H1 (cell line): ENCODE measurements around the gene CDKN1B.

ENCODE experiments used
- CBX8 ChIP-seq: fragments of 300-800, 300-1000 bp; sonication (generic); IDR thresholded peaks from 2 replicates; pipeline ENCODE4 v1.7.1; 2016; ENCODE audit warnings: low read depth, low read length, borderline replicate concordance
- CHD2 ChIP-seq: IDR thresholded peaks from 2 replicates; pipeline ENCODE4 v1.6.1; 2012; ENCODE audit warnings: low read length, improper control_type of control experiment
- CTCF ChIP-seq, 3 experiments: IDR thresholded peaks; 1 replicate in 2 of 3; 2 replicates in 1 of 3; pipeline versions ENCODE4 v1.5.1 to v1.6.1; 2011; ENCODE audit warnings: low read length in 3 of 3, mild to moderate bottlenecking in 3 of 3, inconsistent platforms in 2 of 3, low read depth in 1 of 3, moderate library complexity in 1 of 3; ENCODE audit not compliant: insufficient read depth in 1 of 3; ENCODE audit errors: control extremely low read depth in 1 of 3
- EZH2 ChIP-seq: fragments of 200-600 bp; sonication (generic); IDR thresholded peaks from 2 replicates; pipeline ENCODE4 v1.7.1; 2012; ENCODE audit warnings: low read depth, mild to moderate bottlenecking, moderate library complexity, low read length, inconsistent platforms; ENCODE audit not compliant: severe bottlenecking
- GABPA ChIP-seq: IDR thresholded peaks from 2 replicates; pipeline ENCODE4 v1.6.1; 2011; ENCODE audit warnings: mild to moderate bottlenecking, low read length, moderate library complexity, borderline replicate concordance; ENCODE audit not compliant: insufficient read depth
- KDM4A ChIP-seq: IDR thresholded peaks from one replicate; pipeline ENCODE4 v1.7.1; 2012; ENCODE audit warnings: low read depth, mild to moderate bottlenecking, moderate library complexity, low read length, inconsistent platforms; ENCODE audit not compliant: severe bottlenecking
- POLR2A ChIP-seq, 2 experiments: IDR thresholded peaks; 1 replicate in 1 of 2; 2 replicates in 1 of 2; pipeline ENCODE4 v1.6.1; 2011; ENCODE audit warnings: low read depth in 2 of 2, low read length in 2 of 2, mild to moderate bottlenecking in 2 of 2; ENCODE audit errors: control extremely low read depth in 1 of 2
- SP1 ChIP-seq: IDR thresholded peaks from 2 replicates; pipeline ENCODE4 v1.6.1; 2011; ENCODE audit warnings: low read depth, low read length
- TEAD4 ChIP-seq: IDR thresholded peaks from 2 replicates; pipeline ENCODE4 v1.6.1; 2012; ENCODE audit warnings: low read depth, low read length, inconsistent platforms, mixed read lengths
- YY1 ChIP-seq: IDR thresholded peaks from 2 replicates; pipeline ENCODE4 v1.6.1; 2011; ENCODE audit warnings: low read depth, mild to moderate bottlenecking, low read length
- ZNF274 ChIP-seq: IDR thresholded peaks from 2 replicates; pipeline ENCODE4 v1.7.0; 2012; ENCODE audit warnings: low read length, borderline replicate concordance; ENCODE audit errors: extremely low read depth

DNA sequence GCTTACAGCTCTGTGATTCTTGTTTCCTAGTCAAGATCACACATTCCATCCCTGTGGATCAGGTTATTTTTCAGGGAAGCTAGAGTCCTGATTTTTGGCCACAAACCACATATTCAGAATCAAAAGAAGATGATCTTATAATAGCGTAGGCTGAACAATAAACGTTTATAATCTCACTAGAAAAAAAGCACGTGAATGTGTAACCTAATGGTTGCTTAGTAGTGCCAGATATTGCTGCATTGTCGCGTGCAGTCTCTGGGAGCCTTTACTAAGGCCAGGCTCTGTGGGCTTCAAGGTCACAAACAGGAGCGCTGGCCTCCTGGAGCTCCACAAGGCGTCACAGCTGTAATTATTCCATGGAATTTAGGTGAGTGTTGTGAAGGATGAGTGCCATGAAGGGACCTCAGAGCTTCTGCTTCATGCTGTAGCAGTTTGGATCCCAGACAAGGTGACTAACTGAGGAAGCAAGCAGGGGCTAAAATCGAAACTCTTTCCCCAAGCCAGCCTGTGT lies 17.4 kb downstream of the CDKN1B start:
- TF ChIP-seq CTCF (IDR thresholded peaks at IDR 0.05; ENCODE audit: control extremely low read depth in 1 of 3, insufficient read depth in 1 of 3, low read depth in 1 of 3, low read length in 3 of 3): no peak
- TF ChIP-seq EZH2: no peak
- TF ChIP-seq CHD2: no peak
- TF ChIP-seq GABPA: no peak
- TF ChIP-seq SP1: no peak
- no peak for TF ChIP-seq POLR2A (IDR thresholded peaks at IDR 0.05; ENCODE audit: control extremely low read depth in 1 of 2, low read depth in 2 of 2, low read length in 2 of 2)
- no peak for TF ChIP-seq TEAD4
- TF ChIP-seq CBX8: no peak
- no peak for TF ChIP-seq KDM4A
- TF ChIP-seq ZNF274: no peak
- TF ChIP-seq YY1: no peak
